ENCODE data around the gene CAMK1D. TPM values are rescaled to one million over a fixed set of nuclear protein-coding genes. Genes with fewer than 3 reads are reported as not detected.

The CAMK1D gene
- total and polyA plus RNA-seq, 2 of the 8 experiments (the other 6 are each of a cell fraction or from before 2014, with no cell fraction given): 3.5 to 10.6 TPM

DNA sequence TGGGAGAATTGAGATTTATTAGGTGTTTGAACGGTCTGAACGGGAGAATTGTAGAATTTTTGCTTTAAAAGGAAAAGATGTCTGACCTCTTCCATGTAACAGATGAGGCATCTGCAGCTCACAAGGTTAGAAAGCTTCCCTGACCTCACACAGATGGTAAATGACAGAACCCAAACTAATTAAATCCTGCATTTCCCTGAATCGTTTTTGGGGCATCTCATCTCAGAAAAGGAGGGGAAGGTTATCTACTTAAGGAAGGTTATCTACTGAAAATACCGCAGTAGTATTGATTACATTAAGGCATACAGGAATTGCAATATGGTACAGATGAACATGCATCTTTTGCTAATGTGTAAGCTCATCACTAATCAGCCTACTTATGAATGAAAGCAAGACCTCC lies 373.9 kb downstream of the CAMK1D start (continued):
- TF ChIP-seq SRF (IDR thresholded peaks at IDR 0.05; ENCODE audit: low read depth, low read length): no peak

All from H1 (cell line).